Astrocyte of the spinal cord (primary cell): ENCODE data around the gene ARHGEF9.
A peak's percentile ranks its signal among the peaks of the same experiment; 100 is the strongest.
"Not testable (repeated sequence)": the region's sequence is repeated elsewhere in the genome, so short reads cannot be mapped to it uniquely, and the experiment has no call there.

Experiments used
- DNase-seq: peaks from one replicate; pipeline ENCODE4 v3.0.0; 2011; ENCODE audit warnings: low read depth, low spot score
- H3K4me3 ChIP-seq: 2 replicates; pipeline ENCODE4 v1.5.1; 2011; ENCODE audit warnings: low read depth, mild to moderate bottlenecking, low read length, moderate library complexity
- in situ Hi-C: cut with HindIII; loops from 2 replicates; pipeline ENCODE4 v1.10.0; 2017; ENCODE audit warnings: low sequenced_read_pairs
- TF ChIP-seq, protein P1 (sequence below): IDR thresholded peaks from 2 replicates; pipeline ENCODE4 v1.5.1; 2012; ENCODE audit warnings: low read depth, mild to moderate bottlenecking, low read length, inconsistent platforms

ARHGEF9 gene

GRCh38 chrX:63652086-63652765, 132.8 kb downstream of the ARHGEF9 start:
- no peak overlapping the region for H3K4me3 ChIP-seq
- in situ Hi-C loops = no loop called here
- peak; percentile 27 for DNase-seq
- TF ChIP-seq, protein P1, sequence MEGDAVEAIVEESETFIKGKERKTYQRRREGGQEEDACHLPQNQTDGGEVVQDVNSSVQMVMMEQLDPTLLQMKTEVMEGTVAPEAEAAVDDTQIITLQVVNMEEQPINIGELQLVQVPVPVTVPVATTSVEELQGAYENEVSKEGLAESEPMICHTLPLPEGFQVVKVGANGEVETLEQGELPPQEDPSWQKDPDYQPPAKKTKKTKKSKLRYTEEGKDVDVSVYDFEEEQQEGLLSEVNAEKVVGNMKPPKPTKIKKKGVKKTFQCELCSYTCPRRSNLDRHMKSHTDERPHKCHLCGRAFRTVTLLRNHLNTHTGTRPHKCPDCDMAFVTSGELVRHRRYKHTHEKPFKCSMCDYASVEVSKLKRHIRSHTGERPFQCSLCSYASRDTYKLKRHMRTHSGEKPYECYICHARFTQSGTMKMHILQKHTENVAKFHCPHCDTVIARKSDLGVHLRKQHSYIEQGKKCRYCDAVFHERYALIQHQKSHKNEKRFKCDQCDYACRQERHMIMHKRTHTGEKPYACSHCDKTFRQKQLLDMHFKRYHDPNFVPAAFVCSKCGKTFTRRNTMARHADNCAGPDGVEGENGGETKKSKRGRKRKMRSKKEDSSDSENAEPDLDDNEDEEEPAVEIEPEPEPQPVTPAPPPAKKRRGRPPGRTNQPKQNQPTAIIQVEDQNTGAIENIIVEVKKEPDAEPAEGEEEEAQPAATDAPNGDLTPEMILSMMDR = no peak

DNA sequence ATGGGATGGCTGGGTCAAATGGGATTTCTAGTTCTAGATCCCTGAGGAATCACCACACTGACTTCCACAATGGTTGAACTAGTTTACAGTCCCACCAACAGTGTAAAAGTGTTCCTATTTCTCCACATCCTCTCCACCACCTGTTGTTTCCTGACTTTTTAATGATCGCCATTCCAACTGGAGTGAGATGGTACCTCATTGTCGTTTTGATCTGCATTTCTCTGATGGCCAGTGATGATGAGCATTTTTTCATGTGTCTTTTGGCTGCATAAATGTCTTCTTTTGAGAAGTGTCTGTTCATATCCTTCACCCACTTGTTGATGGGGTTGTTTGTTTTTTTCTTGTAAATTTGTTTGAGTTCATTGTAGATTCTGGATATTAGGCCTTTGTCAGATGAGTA, 139.3 kb downstream of the ARHGEF9 start:
- in situ Hi-C loops, H3K4me3 ChIP-seq, DNase-seq: not testable (repeated sequence)

GRCh38 chrX:63635750-63636149, 149.3 kb downstream of the ARHGEF9 start:
- no peak overlapping the region for H3K4me3 ChIP-seq
- in situ Hi-C loops = no loop called here
- DNase-seq = no peak
- TF ChIP-seq, protein P1 = no peak

GRCh38 chrX:63613531-63614028, 171.4 kb downstream of the ARHGEF9 start:
- DNase-seq = no peak
- in situ Hi-C loops = no loop called here
- TF ChIP-seq, protein P1 = no peak
- no peak overlapping the region for H3K4me3 ChIP-seq

DNA sequence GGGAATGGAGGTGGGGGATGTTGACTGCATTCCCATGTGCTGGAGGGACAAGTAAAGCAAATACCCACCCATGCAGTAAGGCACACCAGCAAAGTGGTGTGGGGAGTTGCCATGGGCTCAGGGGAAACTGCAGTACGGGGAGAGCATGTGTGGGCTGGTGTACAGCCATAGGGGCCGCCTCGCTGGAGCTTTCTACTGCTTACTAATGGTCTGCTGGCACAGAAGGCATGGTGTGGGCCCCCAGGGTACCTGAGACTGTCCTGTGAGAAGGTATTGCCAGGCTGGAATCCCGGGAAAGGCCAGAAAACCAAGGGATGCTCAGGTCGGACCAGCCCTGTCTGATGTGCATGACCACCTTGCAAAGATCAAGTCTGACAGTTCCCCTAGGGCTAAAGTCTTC, 199.1 kb downstream of the ARHGEF9 start:
- no peak for DNase-seq
- TF ChIP-seq, protein P1 = no peak
- H3K4me3 ChIP-seq = no peak overlapping the region
- in situ Hi-C loops = no loop called here
